Neuronal stem cell (in vitro differentiated cells): ENCODE results near the gene RPGRIP1.

Experiments used
- DNase-seq: peaks from one replicate; pipeline ENCODE4 v3.0.0-alpha.2; 2013; ENCODE audit warnings: low spot score
- H2AFZ ChIP-seq: one replicate; pipeline ENCODE4 v1.6.1; 2013; ENCODE audit warnings: mild to moderate bottlenecking, low read length, inconsistent platforms
- H2AK5ac ChIP-seq: 2 replicates; pipeline ENCODE4 v1.6.1; 2013; ENCODE audit warnings: low read depth, mild to moderate bottlenecking, inconsistent platforms, low read length, moderate library complexity, mixed read lengths
- H2BK120ac ChIP-seq: 2 replicates; pipeline ENCODE4 v1.6.1; 2013; ENCODE audit warnings: low read depth, mild to moderate bottlenecking, inconsistent platforms, low read length, moderate library complexity, mixed read lengths
- H2BK12ac ChIP-seq: one replicate; pipeline ENCODE4 v1.6.1; 2013; ENCODE audit warnings: low read length, inconsistent platforms
- H2BK15ac ChIP-seq: 2 replicates; pipeline ENCODE4 v1.6.1; 2013; ENCODE audit warnings: mild to moderate bottlenecking, low read length, inconsistent platforms, mixed read lengths
- H2BK5ac ChIP-seq: one replicate; pipeline ENCODE4 v1.6.1; 2013; ENCODE audit warnings: inconsistent platforms, mild to moderate bottlenecking, low read length, moderate library complexity
- H3K14ac ChIP-seq: one replicate; pipeline ENCODE4 v1.6.1; 2013; ENCODE audit warnings: low read length, inconsistent platforms
- H3K18ac ChIP-seq: 2 replicates; pipeline ENCODE4 v1.6.1; 2013; ENCODE audit warnings: low read length, inconsistent platforms
- H3K23ac ChIP-seq: 2 replicates; pipeline ENCODE4 v1.6.1; 2013; ENCODE audit warnings: low read depth, mild to moderate bottlenecking, mixed read lengths, low read length, inconsistent platforms; ENCODE audit not compliant: poor library complexity
- H3K27ac ChIP-seq: replicated peaks from 3 replicates; pipeline ENCODE4 v1.5.1; 2013; ENCODE audit warnings: low read length, inconsistent platforms
- H3K27me3 ChIP-seq, 3 experiments: 2 replicates each; pipeline ENCODE4 v1.6.1; 2013; ENCODE audit warnings: low read length in 3 of 3, mild to moderate bottlenecking in 2 of 3, inconsistent platforms in 1 of 3, low read depth in 1 of 3, mixed read lengths in 1 of 3, moderate library complexity in 1 of 3; ENCODE audit not compliant: control insufficient read depth in 3 of 3, insufficient read depth in 3 of 3
- H3K36me3 ChIP-seq, 2 donors: replicated peaks in 1 of 2; 2 replicates each; pipeline ENCODE4 v1.6.1; 2013; ENCODE audit warnings: low read length in 2 of 2; ENCODE audit not compliant: control insufficient read depth in 2 of 2, insufficient read depth in 2 of 2
- H3K4ac ChIP-seq: 2 replicates; pipeline ENCODE4 v1.6.1; 2013; ENCODE audit warnings: inconsistent platforms, mild to moderate bottlenecking, low read length, moderate library complexity
- H3K4me1 ChIP-seq, 2 donors: 1 replicate in 1 of 2; 2 replicates in 1 of 2; pipeline ENCODE4 v1.6.1; 2013; ENCODE audit warnings: low read length in 2 of 2, low read depth in 1 of 2; ENCODE audit not compliant: control insufficient read depth in 2 of 2, insufficient read depth in 1 of 2
- H3K4me2 ChIP-seq: one replicate; pipeline ENCODE4 v1.6.1; 2013; ENCODE audit warnings: mild to moderate bottlenecking, low read length, inconsistent platforms; ENCODE audit not compliant: insufficient read depth, poor library complexity, severe bottlenecking
- H3K4me3 ChIP-seq, 2 donors: 2 replicates each; pipeline ENCODE4 v1.5.1; 2013; ENCODE audit warnings: low read length in 2 of 2, mild to moderate bottlenecking in 2 of 2, inconsistent platforms in 1 of 2, moderate library complexity in 1 of 2
- H3K79me1 ChIP-seq: one replicate; pipeline ENCODE4 v1.6.1; 2013; ENCODE audit warnings: low read depth, mild to moderate bottlenecking, inconsistent platforms, low read length, moderate library complexity
- H3K9ac ChIP-seq: one replicate; pipeline ENCODE4 v1.6.1; 2013; ENCODE audit warnings: mild to moderate bottlenecking, low read depth, low read length, inconsistent platforms; ENCODE audit not compliant: poor library complexity
- H3K9me3 ChIP-seq, 2 donors: replicated peaks in 1 of 2; 2 replicates each; pipeline versions ENCODE3 to v1.6.1; 2013; ENCODE audit warnings: low read length in 2 of 2, mild to moderate bottlenecking in 2 of 2, inconsistent platforms in 1 of 2, low read depth in 1 of 2, mixed read lengths in 1 of 2, moderate library complexity in 1 of 2; ENCODE audit not compliant: control insufficient read depth in 2 of 2, insufficient read depth in 1 of 2
- H4K8ac ChIP-seq: one replicate; pipeline ENCODE4 v1.6.1; 2013; ENCODE audit warnings: low read depth, mild to moderate bottlenecking, inconsistent platforms, low read length, moderate library complexity
- H4K91ac ChIP-seq: one replicate; pipeline ENCODE4 v1.6.1; 2013; ENCODE audit warnings: low read length, low read depth, mild to moderate bottlenecking, inconsistent platforms; ENCODE audit not compliant: poor library complexity
- WGBS, 2 donors: extraction: QIAGEN DNeasy Blood & Tissue Kit; methylation state at CpG; one replicate each; pipeline ENCODE4 v1.1.7; 2013; ENCODE audit warnings: missing lambda C conversion rate in 2 of 2, mixed read lengths in 1 of 2; ENCODE audit not compliant: insufficient read length in 2 of 2, insufficient replicate concordance in 1 of 2; ENCODE audit errors: extremely low coverage in 2 of 2; 5-methylcytosine and 5-hydroxymethylcytosine counted together

Gene RPGRIP1

DNA sequence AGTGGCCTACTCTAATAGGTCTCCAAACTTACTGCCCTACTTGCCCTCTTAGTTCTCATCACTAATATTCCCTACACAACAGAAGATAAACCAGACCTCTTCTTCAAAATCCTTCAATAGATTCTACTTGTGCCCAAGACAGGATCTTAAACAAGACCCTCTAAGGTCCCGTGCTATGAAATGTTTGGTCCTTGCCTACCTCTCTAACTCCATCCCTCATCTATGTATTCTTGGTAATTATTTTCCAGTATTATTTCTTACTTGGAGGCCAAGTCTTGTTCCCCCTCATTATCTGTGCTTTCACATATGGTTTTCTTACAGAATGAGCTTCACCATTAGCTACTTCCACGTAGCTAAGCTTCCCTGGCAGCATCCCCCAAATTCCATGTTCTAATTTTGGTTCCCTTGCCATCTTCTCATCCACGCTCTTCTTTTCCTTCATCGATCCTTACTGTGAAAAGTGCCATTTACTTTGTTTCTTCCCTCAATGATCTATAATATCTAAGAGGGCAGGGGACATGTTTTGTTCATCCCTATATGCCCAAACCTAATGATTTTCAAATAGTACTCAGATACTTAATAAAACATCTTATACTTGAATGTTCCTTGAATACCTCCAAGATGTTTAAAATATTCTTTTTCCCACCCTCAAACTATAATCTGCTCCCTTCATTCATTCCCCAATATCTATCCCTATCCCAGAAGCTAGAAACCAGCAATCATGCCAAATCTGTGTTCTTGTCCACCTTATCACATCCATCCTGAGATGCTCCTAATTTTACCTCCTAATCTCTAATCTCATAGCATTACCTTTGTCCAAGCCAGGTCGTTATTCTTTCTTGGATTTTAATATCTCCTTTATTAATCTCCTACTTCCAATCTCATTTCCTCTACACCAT lies 20.7 kb upstream of the RPGRIP1 start:
- no peak overlapping the region for H3K14ac ChIP-seq
- DNase-seq: no peak
- H2BK15ac ChIP-seq: no peak overlapping the region
- no peak overlapping the region for H2BK120ac ChIP-seq
- H3K4ac ChIP-seq: no peak overlapping the region
- H2BK12ac ChIP-seq: no peak overlapping the region
- H3K9ac ChIP-seq: no peak overlapping the region
- no peak overlapping the region for H3K4me2 ChIP-seq
- no peak overlapping the region for H3K4me3 ChIP-seq
- no peak overlapping the region for H2BK5ac ChIP-seq
- H3K27me3 ChIP-seq: no peaks in the 10 kb centered on the region
- no peaks in the 10 kb centered on the region for H3K9me3 ChIP-seq
- no peak overlapping the region for H3K27ac ChIP-seq
- no peak overlapping the region for H2AK5ac ChIP-seq
- no peak overlapping the region for H2AFZ ChIP-seq
- no peak overlapping the region for H3K23ac ChIP-seq
- no peak overlapping the region for H3K18ac ChIP-seq
- no CpG with 5 or more reads among the region's 5 CpGs for WGBS, 2 donors
- H4K91ac ChIP-seq: no peak overlapping the region
- no peak overlapping the region for H4K8ac ChIP-seq
- H3K79me1 ChIP-seq: no peaks in the 10 kb centered on the region
- no peaks in the 10 kb centered on the region for H3K4me1 ChIP-seq
- H3K36me3 ChIP-seq: peaks cover 15 to 98% of the 10 kb centered on the region in 2 donors

GRCh38 chr14:21261824-21262223 lies 18.1 kb upstream of the RPGRIP1 start:
- Histone ChIP-seq H3K4ac (no peak overlapping the region), H2AFZ (no peak overlapping the region), H3K27me3 (no peaks in the 10 kb centered on the region), H3K4me3 (no peak overlapping the region), H3K23ac (no peak overlapping the region), H2BK120ac (no peak overlapping the region), H3K18ac (no peak overlapping the region), H3K9me3 (peaks cover 0 to 3% of the 10 kb centered on the region in 2 donors), H3K36me3 (peaks cover 14 to 98% of the 10 kb centered on the region in 2 donors), H2AK5ac (no peak overlapping the region), H2BK5ac (no peak overlapping the region), H3K27ac (no peak overlapping the region), H3K4me2 (no peak overlapping the region), H2BK12ac (no peak overlapping the region), H3K9ac (no peak overlapping the region), H2BK15ac (no peak overlapping the region), H3K4me1 (no peaks in the 10 kb centered on the region), H4K8ac (no peak overlapping the region), H3K14ac (no peak overlapping the region), H4K91ac (no peak overlapping the region), H3K79me1 (no peaks in the 10 kb centered on the region)
- no CpG with 5 or more reads among the region's 1 CpG for WGBS, 2 donors
- DNase-seq: no peak

- H3K4ac ChIP-seq: no peak overlapping the region
- no peak overlapping the region for H2BK5ac ChIP-seq
- no peak overlapping the region for H3K23ac ChIP-seq
- DNase-seq: no peak
- no peaks in the 10 kb centered on the region for H3K79me1 ChIP-seq
- H3K4me2 ChIP-seq: no peak overlapping the region
- H3K14ac ChIP-seq: no peak overlapping the region
- H2BK15ac ChIP-seq: no peak overlapping the region
- WGBS, 2 donors: no CpG with 5 or more reads among the region's 3 CpGs
- H4K8ac ChIP-seq: no peak overlapping the region
- H2BK120ac ChIP-seq: no peak overlapping the region
- peaks cover 0 to 3% of the 10 kb centered on the region in 2 donors for H3K9me3 ChIP-seq
- no peak overlapping the region for H3K4me3 ChIP-seq
- peaks cover 16 to 98% of the 10 kb centered on the region in 2 donors for H3K36me3 ChIP-seq
- no peaks in the 10 kb centered on the region for H3K4me1 ChIP-seq
- no peak overlapping the region for H2AK5ac ChIP-seq
- H2BK12ac ChIP-seq: no peak overlapping the region
- H3K9ac ChIP-seq: no peak overlapping the region
- H3K27ac ChIP-seq: no peak overlapping the region
- no peak overlapping the region for H3K18ac ChIP-seq
- H2AFZ ChIP-seq: no peak overlapping the region
- H4K91ac ChIP-seq: no peak overlapping the region
- H3K27me3 ChIP-seq: no peaks in the 10 kb centered on the region
Measured at GRCh38 chr14:21262410-21262809, 17.5 kb upstream of the RPGRIP1 start.

- peaks cover 14 to 98% of the 10 kb centered on the region in 2 donors for H3K36me3 ChIP-seq
Measured at GRCh38 chr14:21263284-21264024, 16.4 kb upstream of the RPGRIP1 start.

More at GRCh38 chr14:21263284-21264024, 16.4 kb upstream of the RPGRIP1 start:
- Histone ChIP-seq H3K4me1 (no peaks in the 10 kb centered on the region), H3K4me3 (no peak overlapping the region), H4K91ac (no peak overlapping the region), H3K9ac (no peak overlapping the region), H3K79me1 (no peaks in the 10 kb centered on the region), H4K8ac (no peak overlapping the region), H2BK120ac (no peak overlapping the region), H2BK15ac (no peak overlapping the region), H3K4me2 (no peak overlapping the region), H3K27ac (no peak overlapping the region), H2BK12ac (no peak overlapping the region), H3K18ac (no peak overlapping the region), H2BK5ac (no peak overlapping the region), H3K4ac (no peak overlapping the region), H3K27me3 (no peaks in the 10 kb centered on the region), H2AK5ac (no peak overlapping the region), H3K14ac (no peak overlapping the region), H2AFZ (no peak overlapping the region), H3K23ac (no peak overlapping the region), H3K9me3 (peaks cover 0 to 3% of the 10 kb centered on the region in 2 donors)
- no CpG with 5 or more reads among the region's 5 CpGs for WGBS, 2 donors
- no peak for DNase-seq
